Right forelimb (tissue), 1 donor: ENCODE results near the gene EPHB1.
"Not testable (repeated sequence)": the region's sequence is repeated elsewhere in the genome, so short reads cannot be mapped to it uniquely, and the experiment has no call there.

Source experiments
- DNase-seq: peaks from one replicate; pipeline ENCODE4 v3.0.0-alpha.2; 2018

Gene EPHB1

GRCh38 chr3:134959516-134959915 is 164.5 kb downstream of the EPHB1 start:
- no peak for DNase-seq

DNA sequence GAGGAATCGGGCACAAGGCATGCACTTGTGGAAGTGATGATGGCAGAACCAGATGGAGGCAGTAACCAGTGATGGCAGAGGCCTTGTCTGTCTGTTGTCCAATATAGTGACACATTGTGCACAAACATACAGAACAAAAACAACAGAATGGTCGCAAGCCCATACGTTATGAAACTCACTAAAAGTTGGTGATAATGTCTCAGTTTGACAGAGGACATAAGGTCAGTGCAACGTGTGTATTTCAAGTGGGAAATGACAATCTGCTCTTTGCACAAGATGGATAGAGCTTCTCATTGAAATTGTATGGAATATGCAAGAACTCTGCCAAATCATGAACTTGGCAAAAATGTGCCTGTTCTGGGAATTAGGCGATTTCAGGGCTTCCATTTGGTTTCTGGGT is 169.2 kb downstream of the EPHB1 start:
- DNase-seq: no peak

- no peak for DNase-seq
Observed at GRCh38 chr3:134965865-134966481, 170.9 kb downstream of the EPHB1 start.

GRCh38 chr3:134970895-134971294 is 175.8 kb downstream of the EPHB1 start:
- DNase-seq: no peak

DNA sequence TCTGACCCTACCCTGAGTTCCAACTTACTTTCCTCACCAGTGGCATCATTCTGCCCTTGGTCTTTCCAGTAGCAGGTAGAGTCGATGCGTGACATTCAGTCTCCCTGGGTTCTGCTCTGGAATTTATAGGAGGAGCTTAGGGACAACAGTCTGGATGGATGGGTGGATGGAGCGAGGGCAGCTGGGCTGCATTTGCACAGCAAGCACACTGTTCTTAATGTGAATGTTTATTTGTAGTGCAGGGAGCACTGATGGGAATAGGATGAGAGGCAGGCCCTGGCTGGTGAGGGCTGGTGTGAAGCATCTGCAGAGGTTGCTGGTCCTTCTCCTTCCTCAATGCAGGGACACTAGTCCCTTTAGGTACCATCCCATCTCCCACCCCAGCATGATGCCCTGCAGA is 176.2 kb downstream of the EPHB1 start:
- no peak for DNase-seq

DNA sequence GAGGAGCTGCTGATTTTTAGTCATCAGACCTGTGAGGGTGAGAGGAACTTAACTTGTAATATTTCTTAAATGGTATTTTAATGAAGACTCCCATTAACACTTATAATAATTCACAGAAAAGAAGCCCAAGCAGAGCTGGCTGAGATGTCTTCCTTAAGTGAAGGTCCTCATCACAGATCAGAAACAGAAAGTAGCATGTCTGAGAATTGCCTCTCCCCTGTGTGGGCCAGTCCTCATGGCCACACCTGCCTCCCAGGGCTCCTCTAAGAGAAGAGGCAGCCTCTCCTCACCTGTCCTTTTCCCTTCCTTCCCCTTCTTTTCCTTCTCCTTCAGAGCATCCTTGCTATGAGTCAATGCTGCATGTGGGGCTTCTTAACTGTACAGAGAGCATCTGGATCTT is 176.8 kb downstream of the EPHB1 start:
- DNase-seq: not testable (repeated sequence)

DNA sequence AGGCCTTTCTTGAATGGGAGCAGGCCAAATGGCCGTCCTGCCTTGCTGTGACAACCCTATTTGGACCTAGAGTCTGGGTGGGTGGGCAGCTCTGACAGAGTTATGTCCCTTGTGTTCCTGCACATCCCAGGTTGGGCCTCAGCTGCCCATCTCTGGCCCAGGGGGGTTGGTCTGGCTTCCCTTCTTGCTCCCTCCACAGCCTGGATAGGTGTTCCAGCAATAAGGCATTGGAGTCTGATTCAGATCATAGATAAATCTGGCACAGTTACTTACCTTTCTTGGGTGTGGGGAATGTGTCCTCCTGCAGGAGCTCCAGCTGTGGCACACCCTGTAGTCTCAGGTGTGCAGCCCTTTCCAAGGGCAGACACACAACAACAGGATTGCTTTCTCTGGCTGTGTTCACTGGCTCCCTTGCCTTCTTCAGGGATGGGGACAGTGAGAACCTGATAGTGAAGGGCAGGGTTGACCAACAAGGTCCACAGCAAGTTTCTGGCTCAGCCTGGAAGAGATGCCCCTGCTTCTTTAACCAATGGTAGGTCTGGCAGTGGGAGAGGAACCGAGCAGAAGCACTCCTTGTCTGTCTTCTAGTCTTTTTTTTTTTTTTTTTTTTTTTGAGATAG is 177.9 kb downstream of the EPHB1 start:
- no peak for DNase-seq

GRCh38 chr3:134974624-134975023 is 179.6 kb downstream of the EPHB1 start:
- no peak for DNase-seq

GRCh38 chr3:134976948-134977347 is 181.9 kb downstream of the EPHB1 start:
- no peak for DNase-seq

DNA sequence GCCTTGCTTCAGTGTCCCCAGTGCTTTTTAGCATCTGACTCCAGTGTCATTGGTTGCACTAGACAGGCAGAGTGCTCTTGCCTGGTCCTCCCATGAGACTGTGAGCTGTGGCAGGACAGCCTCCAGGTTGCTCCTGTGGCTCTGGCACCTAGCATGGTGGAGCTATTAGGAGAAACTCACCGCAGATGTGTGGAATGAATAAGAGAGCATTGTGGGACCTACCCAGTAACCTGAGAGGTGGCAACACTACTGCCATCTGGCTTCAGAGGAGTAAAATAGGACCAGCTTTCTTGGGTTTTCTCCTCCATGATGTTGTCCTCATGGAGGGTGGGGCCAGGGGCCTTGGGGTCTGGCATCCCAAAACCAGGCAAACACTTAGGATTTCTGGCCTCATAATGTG is 183.6 kb downstream of the EPHB1 start:
- no peak for DNase-seq

- DNase-seq: no peak
Observed at GRCh38 chr3:134985864-134986715, 191.0 kb downstream of the EPHB1 start.

- no peak for DNase-seq
Observed at GRCh38 chr3:134988666-134989065, 193.6 kb downstream of the EPHB1 start.

DNA sequence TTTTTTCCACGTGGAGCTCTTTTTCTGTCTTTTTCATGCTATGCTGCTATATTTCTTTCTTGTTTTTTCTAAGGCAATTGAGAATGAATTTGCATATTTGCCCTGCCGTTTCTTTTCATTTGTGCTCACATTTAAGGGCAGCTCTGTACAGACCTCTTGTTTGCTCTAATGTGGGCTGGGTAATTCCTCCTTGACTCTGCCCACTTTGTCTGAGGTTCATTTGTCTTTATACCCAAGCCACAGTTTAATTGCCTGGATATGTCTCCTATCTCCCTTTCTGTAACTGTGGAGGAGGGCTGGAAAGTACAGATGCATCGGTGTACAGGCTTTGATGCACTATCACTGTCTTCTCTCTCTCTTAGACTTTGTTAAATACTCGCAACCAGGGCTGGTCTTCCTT is 195.9 kb downstream of the EPHB1 start:
- no peak for DNase-seq

DNA sequence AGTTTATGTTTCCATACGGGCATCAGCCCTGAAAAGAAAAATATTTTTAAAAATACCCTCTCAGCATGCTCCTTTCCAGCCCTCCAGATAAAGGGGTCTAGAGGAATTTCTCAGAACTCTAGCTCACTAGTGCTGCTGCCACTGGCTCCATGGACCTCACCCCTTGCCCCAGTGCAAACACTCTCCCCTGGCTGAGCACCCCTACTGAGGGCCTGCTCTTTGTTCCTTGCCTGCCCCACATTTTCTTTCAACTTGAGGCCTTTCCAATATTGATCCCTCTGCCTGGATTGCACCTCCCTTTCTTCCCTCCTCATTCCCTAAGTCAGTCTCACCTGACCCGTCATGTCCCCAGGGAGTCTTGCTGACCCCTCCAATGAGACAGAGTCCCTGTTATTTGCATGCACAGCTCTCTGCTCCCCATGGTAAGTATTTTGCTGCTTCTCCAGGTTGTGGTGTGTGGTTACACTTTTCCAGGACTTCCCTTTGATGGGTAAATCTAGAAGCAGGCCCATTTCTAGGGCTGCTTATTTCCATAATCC is 196.5 kb downstream of the EPHB1 start:
- no peak for DNase-seq

DNA sequence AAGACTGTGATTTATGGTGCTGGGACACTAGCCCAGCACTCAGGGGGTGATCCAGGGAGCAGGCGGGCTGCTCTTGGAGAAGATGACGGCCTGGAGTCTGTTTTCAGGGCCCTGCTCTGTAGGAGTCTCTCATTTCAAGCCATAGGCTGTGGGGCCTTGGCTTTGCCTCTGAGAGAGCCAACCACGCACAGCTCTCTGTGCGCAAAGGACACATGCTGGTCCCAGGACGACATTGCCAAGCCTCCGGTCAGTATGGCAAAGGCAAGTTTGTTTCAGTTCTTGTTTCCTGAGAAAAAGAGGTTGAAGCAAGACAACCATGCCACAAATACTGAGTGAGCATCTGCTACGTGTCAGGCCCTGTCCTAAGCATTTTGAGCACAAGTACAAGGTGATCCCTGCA is 197.1 kb downstream of the EPHB1 start:
- DNase-seq: no peak

DNA sequence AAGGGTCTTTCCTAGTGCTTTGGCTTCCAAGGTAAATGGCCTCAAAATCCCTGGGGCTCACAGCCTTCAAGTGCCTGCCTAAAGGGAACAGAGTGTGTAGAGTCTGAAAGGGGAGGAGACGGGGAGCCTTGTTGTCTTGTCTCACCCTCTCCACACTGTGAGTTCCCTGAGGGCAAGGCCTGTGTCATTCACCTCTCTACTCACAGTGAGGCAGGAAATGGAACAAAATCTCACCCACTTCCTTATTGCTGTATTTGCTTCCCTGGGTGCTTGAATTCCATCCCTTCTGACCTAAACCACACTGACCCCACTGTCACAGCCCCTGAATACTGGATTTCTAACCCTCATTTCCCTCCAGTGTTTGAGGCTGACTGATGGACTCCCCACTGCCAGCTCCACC is 197.5 kb downstream of the EPHB1 start:
- no peak for DNase-seq

- no peak for DNase-seq
Observed at GRCh38 chr3:134993011-134993410, 198.0 kb downstream of the EPHB1 start.

GRCh38 chr3:134998158-134998557 is 203.1 kb downstream of the EPHB1 start:
- no peak for DNase-seq

- DNase-seq: no peak
Observed at GRCh38 chr3:134998855-134999254, 203.8 kb downstream of the EPHB1 start.

GRCh38 chr3:135000465-135000864 is 205.4 kb downstream of the EPHB1 start:
- DNase-seq: no peak

DNA sequence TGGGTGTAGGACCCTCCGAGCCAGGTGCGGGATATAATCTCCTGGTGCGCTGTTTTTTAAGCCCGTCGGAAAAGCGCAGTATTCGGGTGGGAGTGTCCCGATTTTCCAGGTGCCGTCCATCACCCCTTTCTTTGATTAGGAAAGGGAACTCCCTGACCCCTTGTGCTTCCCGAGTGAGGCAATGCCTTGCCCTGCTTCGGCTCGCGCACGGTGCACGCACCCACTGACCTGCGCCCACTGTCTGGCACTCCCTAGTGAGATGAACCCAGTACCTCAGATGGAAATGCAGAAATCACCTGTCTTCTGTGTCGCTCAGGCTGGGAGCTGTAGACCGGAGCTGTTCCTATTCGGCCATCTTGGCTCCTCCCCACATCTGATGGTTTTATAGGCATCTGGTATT is 210.6 kb downstream of the EPHB1 start:
- DNase-seq: not testable (repeated sequence)

GRCh38 chr3:135007607-135008006 is 212.5 kb downstream of the EPHB1 start:
- no peak for DNase-seq

GRCh38 chr3:135008326-135008725 is 213.3 kb downstream of the EPHB1 start:
- no peak for DNase-seq

DNA sequence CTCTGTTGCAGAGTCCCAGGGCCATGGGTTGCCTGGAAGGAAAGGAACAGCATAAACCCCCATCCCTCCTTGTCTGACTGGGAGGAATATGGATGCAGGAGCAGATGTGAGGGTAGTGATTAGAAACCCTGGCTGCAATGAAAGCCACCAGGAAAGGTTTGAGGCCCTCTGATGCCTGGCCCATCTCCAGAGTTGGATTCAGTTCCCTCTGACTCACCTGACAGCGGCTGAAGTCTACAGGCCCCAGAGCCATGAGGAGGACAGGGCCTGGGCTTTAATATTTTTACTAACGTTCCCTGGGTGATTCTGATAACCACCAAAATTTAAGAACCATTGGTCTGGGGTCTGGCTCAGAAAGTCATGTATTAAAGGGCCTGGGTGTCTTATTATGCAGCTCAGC is 214.0 kb downstream of the EPHB1 start:
- DNase-seq: no peak
